ENCODE measurements around the gene TSPAN18.

TSPAN18 gene

GRCh38 chr11:44711787-44712608 lies 14.8 kb upstream of the TSPAN18 start:
- DNase-seq, result no peak

- DNase-seq, result no peak
Observed at GRCh38 chr11:44713022-44713421, 13.7 kb upstream of the TSPAN18 start.

- DNase-seq, result no peak
Observed at GRCh38 chr11:44716256-44716655, 10.5 kb upstream of the TSPAN18 start.

GRCh38 chr11:44718057-44718456 lies 8.7 kb upstream of the TSPAN18 start:
- DNase-seq, result no peak

GRCh38 chr11:44718612-44719390 lies 8.0 kb upstream of the TSPAN18 start:
- DNase-seq, result no peak

GRCh38 chr11:44725016-44725685 lies 1.6 kb upstream of the TSPAN18 start:
- no peak for DNase-seq

- no peak for DNase-seq
Observed at GRCh38 chr11:44725757-44726282, 942 bp upstream of the TSPAN18 start.

GRCh38 chr11:44727114-44727372 lies 281 bp downstream of the TSPAN18 start:
- no peak for DNase-seq

GRCh38 chr11:44727373-44728287 lies 868 bp downstream of the TSPAN18 start:
- peak in 1 of 2 experiments; percentile 60 for DNase-seq

GRCh38 chr11:44728491-44728910 lies 1.7 kb downstream of the TSPAN18 start:
- DNase-seq, result no peak

- no peak for DNase-seq
Observed at GRCh38 chr11:44729063-44729462, 2.3 kb downstream of the TSPAN18 start.

GRCh38 chr11:44729713-44730112 lies 3.0 kb downstream of the TSPAN18 start:
- DNase-seq, result no peak

- no peak for DNase-seq
Observed at GRCh38 chr11:44730775-44731174, 4.0 kb downstream of the TSPAN18 start.

- DNase-seq, result no peak
Observed at GRCh38 chr11:44731685-44732430, 5.1 kb downstream of the TSPAN18 start.

- no peak for DNase-seq
Observed at GRCh38 chr11:44732564-44732963, 5.8 kb downstream of the TSPAN18 start.

GRCh38 chr11:44733877-44734276 lies 7.1 kb downstream of the TSPAN18 start:
- DNase-seq, result no peak

- DNase-seq, result no peak
Observed at GRCh38 chr11:44734843-44735381, 8.2 kb downstream of the TSPAN18 start.

GRCh38 chr11:44736791-44737190 lies 10.0 kb downstream of the TSPAN18 start:
- no peak for DNase-seq

- DNase-seq, result no peak
Observed at GRCh38 chr11:44737245-44738085, 10.7 kb downstream of the TSPAN18 start.

- no peak for DNase-seq
Observed at GRCh38 chr11:44738791-44739190, 12.0 kb downstream of the TSPAN18 start.
